ENCODE data around the gene ZBTB32. TPM values are rescaled to one million over a fixed set of nuclear protein-coding genes. Genes with fewer than 3 reads are reported as not detected.

Gene ZBTB32
- total RNA-seq, 1 donor, result 0.42 TPM

DNA sequence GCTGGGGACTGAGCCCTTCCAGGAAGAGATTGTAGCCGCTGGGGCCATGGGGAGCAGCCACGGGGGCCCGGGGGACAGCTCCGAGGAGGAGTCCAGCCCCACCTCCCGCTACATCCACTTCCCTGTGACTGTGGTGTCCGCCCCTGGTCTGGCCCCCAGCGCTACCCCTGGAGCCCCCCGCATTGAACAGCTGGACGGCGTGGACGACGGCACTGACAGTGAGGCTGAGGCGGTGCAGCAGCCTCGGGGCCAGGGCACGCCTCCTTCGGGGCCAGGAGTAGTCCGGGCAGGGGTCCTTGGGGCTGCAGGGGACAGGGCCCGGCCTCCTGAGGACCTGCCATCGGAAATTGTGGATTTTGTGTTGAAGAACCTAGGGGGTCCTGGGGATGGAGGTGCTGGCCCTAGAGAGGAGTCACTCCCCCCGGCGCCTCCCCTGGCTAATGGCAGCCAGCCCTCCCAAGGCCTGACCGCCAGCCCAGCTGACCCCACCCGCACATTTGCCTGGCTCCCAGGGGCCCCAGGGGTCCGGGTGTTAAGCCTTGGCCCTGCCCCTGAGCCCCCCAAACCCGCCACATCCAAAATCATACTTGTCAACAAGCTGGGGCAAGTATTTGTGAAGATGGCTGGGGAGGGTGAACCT is 28.3 kb downstream of the ZBTB32 start:
- H3K9me3 ChIP-seq (ENCODE audit: low read depth, low read length), result no peaks in the 10 kb centered on the region
- no peak overlapping the region for H3K4me3 ChIP-seq (ENCODE audit: low read length)
- peaks cover 10% of the 10 kb centered on the region for H3K4me1 ChIP-seq (ENCODE audit: insufficient read depth, low read length)
- no peaks in the 10 kb centered on the region for H3K27me3 ChIP-seq (ENCODE audit: insufficient read depth, low read length)

DNA sequence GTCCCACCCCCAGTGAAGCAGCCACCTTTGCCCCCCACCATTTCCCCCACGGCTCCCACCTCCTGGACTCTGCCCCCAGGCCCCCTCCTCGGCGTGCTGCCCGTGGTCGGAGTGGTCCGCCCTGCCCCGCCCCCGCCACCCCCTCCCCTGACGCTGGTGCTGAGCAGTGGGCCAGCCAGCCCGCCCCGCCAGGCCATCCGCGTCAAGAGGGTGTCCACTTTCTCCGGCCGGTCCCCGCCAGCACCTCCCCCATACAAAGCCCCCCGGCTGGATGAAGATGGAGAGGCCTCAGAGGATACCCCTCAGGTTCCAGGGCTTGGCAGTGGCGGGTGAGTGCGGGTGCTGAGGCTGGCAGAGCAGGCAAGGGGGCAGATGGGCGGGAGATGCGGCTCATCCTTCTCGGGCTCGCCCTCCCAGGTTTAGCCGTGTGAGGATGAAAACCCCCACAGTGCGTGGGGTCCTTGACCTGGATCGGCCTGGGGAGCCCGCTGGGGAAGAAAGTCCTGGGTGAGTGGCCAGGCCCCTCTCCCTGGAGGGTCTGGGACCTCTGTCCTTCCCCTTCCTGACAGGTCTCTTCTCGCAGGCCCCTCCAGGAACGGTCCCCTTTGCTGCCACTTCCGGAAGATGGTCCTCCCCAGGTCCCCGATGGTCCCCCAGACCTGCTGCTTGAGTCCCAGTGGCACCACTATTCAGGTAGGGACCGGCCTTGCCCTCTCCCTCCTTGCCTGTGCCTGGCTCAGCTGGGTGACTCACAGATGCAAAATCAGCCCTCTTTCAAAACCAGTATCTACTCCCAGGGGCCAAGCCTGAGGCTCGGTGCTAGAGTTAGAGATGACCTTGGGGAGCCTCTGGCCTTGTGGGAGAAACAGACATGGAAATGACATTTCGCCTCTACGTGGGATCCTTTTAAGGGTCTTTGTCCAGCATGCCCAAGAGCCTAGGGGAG is 29.1 kb downstream of the ZBTB32 start:
- Histone ChIP-seq H3K4me1 (ENCODE audit: insufficient read depth, low read length) (peaks cover 10% of the 10 kb centered on the region), H3K9me3 (ENCODE audit: low read depth, low read length) (no peaks in the 10 kb centered on the region), H3K27me3 (ENCODE audit: insufficient read depth, low read length) (no peaks in the 10 kb centered on the region), H3K4me3 (ENCODE audit: low read length) (no peak overlapping the region)

GRCh38 chr19:35734273-35734672 is 29.9 kb downstream of the ZBTB32 start:
- no peaks in the 10 kb centered on the region for H3K9me3 ChIP-seq (ENCODE audit: low read depth, low read length)
- no peaks in the 10 kb centered on the region for H3K27me3 ChIP-seq (ENCODE audit: insufficient read depth, low read length)
- peaks cover 11% of the 10 kb centered on the region for H3K4me1 ChIP-seq (ENCODE audit: insufficient read depth, low read length)
- H3K4me3 ChIP-seq (ENCODE audit: low read length), result no peak overlapping the region

DNA sequence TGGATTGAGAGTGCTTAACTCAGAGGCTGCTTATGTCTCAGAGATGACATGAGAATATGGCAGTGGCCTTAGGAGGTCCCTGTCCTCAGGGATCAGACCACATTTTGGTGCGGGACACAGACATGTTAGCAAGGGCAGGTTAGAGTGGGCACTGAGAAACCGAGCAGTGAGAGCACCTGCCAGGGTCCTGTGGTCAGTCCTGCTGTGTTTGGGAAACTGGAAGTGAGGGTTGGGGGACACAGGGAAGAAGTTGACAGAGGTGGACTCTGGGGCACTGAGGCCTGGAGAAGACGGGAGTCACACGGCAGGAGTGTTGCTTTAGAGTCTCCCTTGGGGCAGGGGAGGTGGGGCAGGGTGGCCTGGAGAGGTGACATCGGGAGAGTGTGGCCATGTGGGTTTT is 30.5 kb downstream of the ZBTB32 start:
- H3K4me1 ChIP-seq (ENCODE audit: insufficient read depth, low read length), result peaks cover 17% of the 10 kb centered on the region
- H3K4me3 ChIP-seq (ENCODE audit: low read length), result no peak overlapping the region

GRCh38 chr19:35736913-35737886 is 32.8 kb downstream of the ZBTB32 start:
- Histone ChIP-seq H3K4me3 (ENCODE audit: low read length) (no peak overlapping the region), H3K9me3 (ENCODE audit: low read depth, low read length) (no peaks in the 10 kb centered on the region), H3K27me3 (ENCODE audit: insufficient read depth, low read length) (no peaks in the 10 kb centered on the region), H3K4me1 (ENCODE audit: insufficient read depth, low read length) (peaks cover 35% of the 10 kb centered on the region)

More for the DNA sequence above, 30.5 kb downstream of the ZBTB32 start:
- H3K9me3 ChIP-seq (ENCODE audit: low read depth, low read length), result no peaks in the 10 kb centered on the region
- H3K27me3 ChIP-seq (ENCODE audit: insufficient read depth, low read length), result no peaks in the 10 kb centered on the region

DNA sequence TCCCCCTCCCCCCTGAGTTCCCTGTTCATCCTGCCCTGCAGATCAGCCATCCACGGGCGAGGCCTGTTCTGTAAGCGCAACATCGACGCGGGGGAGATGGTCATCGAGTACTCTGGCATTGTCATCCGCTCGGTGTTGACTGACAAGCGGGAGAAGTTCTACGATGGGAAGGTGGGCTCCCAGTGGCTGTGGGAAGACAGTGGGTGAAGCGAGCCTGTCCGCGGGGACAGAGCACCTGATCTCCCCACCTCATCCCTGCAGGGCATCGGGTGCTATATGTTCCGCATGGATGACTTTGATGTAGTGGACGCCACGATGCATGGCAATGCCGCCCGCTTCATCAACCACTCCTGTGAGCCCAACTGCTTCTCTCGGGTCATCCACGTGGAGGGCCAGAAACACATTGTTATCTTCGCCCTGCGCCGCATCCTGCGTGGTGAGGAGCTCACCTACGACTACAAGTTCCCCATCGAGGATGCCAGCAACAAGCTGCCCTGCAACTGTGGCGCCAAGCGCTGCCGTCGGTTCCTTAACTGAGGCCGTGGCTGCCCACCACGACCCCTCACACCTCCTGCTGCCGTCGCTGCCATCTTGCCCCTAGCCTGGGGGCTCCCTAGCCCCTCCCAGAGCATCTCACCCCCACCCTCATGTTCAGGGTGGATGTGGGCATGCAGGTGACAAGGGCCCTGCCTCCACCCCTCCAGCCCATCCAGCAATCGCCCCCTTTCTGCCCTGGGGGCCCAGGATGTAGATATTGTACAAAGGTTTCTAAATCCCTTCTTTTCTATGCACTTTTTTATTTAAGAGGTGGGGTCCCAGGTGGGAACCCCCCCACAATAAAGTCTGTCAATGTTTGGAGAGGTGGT is 33.9 kb downstream of the ZBTB32 start:
- no peak overlapping the region for H3K4me3 ChIP-seq (ENCODE audit: low read length)
- no peaks in the 10 kb centered on the region for H3K27me3 ChIP-seq (ENCODE audit: insufficient read depth, low read length)
- no peaks in the 10 kb centered on the region for H3K9me3 ChIP-seq (ENCODE audit: low read depth, low read length)
- peaks cover 45% of the 10 kb centered on the region for H3K4me1 ChIP-seq (ENCODE audit: insufficient read depth, low read length)

- H3K4me3 ChIP-seq (ENCODE audit: low read length), result no peak overlapping the region
- no peaks in the 10 kb centered on the region for H3K27me3 ChIP-seq (ENCODE audit: insufficient read depth, low read length)
- peaks cover 51% of the 10 kb centered on the region for H3K4me1 ChIP-seq (ENCODE audit: insufficient read depth, low read length)
- H3K9me3 ChIP-seq (ENCODE audit: low read depth, low read length), result no peaks in the 10 kb centered on the region
Observed at GRCh38 chr19:35738887-35739229, 34.5 kb downstream of the ZBTB32 start.

- Histone ChIP-seq H3K9me3 (ENCODE audit: low read depth, low read length) (no peaks in the 10 kb centered on the region), H3K27me3 (ENCODE audit: insufficient read depth, low read length) (no peaks in the 10 kb centered on the region), H3K4me3 (ENCODE audit: low read length) (peak overlapping the region; percentile 70), H3K4me1 (ENCODE audit: insufficient read depth, low read length) (peaks cover 58% of the 10 kb centered on the region)
Observed at GRCh38 chr19:35739275-35740107, 35.1 kb downstream of the ZBTB32 start.

- H3K4me1 ChIP-seq (ENCODE audit: insufficient read depth, low read length), result peaks cover 60% of the 10 kb centered on the region
- peak overlapping the region; percentile 70 for H3K4me3 ChIP-seq (ENCODE audit: low read length)
Observed at GRCh38 chr19:35740108-35740422, 35.7 kb downstream of the ZBTB32 start.

GRCh38 chr19:35740423-35741202 is 36.3 kb downstream of the ZBTB32 start:
- H3K27me3 ChIP-seq (ENCODE audit: insufficient read depth, low read length), result no peaks in the 10 kb centered on the region
- no peaks in the 10 kb centered on the region for H3K9me3 ChIP-seq (ENCODE audit: low read depth, low read length)
- peaks cover 60% of the 10 kb centered on the region for H3K4me1 ChIP-seq (ENCODE audit: insufficient read depth, low read length)
- H3K4me3 ChIP-seq (ENCODE audit: low read length), result peak overlapping the region; percentile 70

More at GRCh38 chr19:35740108-35740422, 35.7 kb downstream of the ZBTB32 start:
- no peaks in the 10 kb centered on the region for H3K27me3 ChIP-seq (ENCODE audit: insufficient read depth, low read length)
- no peaks in the 10 kb centered on the region for H3K9me3 ChIP-seq (ENCODE audit: low read depth, low read length)

DNA sequence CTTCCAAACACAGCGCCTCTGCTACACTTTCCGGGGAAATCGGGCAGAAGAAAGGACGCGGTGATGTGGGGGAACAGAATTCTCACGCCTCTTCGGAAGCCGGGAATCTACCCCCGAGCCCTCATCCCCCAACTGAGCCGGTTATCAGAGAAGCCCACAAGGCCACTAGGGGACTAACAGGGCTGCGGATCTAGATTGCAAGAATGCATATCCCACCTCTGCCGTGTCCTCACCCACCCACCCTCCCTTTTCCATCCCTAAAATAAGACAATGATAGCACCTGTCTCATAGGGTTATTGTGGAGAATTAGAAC is 36.8 kb downstream of the ZBTB32 start:
- Histone ChIP-seq H3K4me1 (ENCODE audit: insufficient read depth, low read length) (peaks cover 65% of the 10 kb centered on the region), H3K4me3 (ENCODE audit: low read length) (peak overlapping the region; percentile 70), H3K27me3 (ENCODE audit: insufficient read depth, low read length) (no peaks in the 10 kb centered on the region), H3K9me3 (ENCODE audit: low read depth, low read length) (no peaks in the 10 kb centered on the region)

GRCh38 chr19:35742121-35742724 is 37.9 kb downstream of the ZBTB32 start, which contains the start of gene IGFLR1:
TSS of gene IGFLR1 (minus strand) at chr19:35742452. CDS start at chr19:35741180, 1,272 bp downstream.
- Histone ChIP-seq H3K9me3 (ENCODE audit: low read depth, low read length) (no peaks in the 10 kb centered on the region), H3K27me3 (ENCODE audit: insufficient read depth, low read length) (no peaks in the 10 kb centered on the region), H3K4me1 (ENCODE audit: insufficient read depth, low read length) (peaks cover 67% of the 10 kb centered on the region), H3K4me3 (ENCODE audit: low read length) (peak within 1 kb of the TSS; percentile 70)
